SU-DHL-6 (cell line): ENCODE measurements around the gene SIGLEC9.

Experiments used
- H2AFZ ChIP-seq: fragments of 200-600 bp; sonication (generic); 2 replicates; pipeline ENCODE4 v1.6.1; 2014; ENCODE audit warnings: low read depth, mild to moderate bottlenecking, moderate library complexity, mixed read lengths, antibody characterized with exemption, low read length; ENCODE audit not compliant: severe bottlenecking
- H3F3A ChIP-seq: fragments of 200-600 bp; shearing (Covaris generic); 2 replicates; pipeline ENCODE4 v1.6.0; 2016; ENCODE audit warnings: antibody characterized with exemption, mild to moderate bottlenecking; ENCODE audit not compliant: insufficient read depth
- H3K27ac ChIP-seq: fragments of 200-600 bp; sonication (generic); 2 replicates; pipeline ENCODE4 v1.5.1; 2016; ENCODE audit warnings: low read depth, mild to moderate bottlenecking, low read length, moderate library complexity, mixed read lengths
- H3K27me3 ChIP-seq: fragments of 200-600 bp; sonication (generic), shearing (Covaris generic); 2 replicates; pipeline ENCODE4 v1.6.0; 2014; ENCODE audit warnings: mild to moderate bottlenecking, low read length
- H3K36me3 ChIP-seq: fragments of 200-600 bp; sonication (generic); 2 replicates; pipeline ENCODE4 v1.6.1; 2014; ENCODE audit warnings: mild to moderate bottlenecking, low read length, mixed read lengths
- H3K4me2 ChIP-seq: fragments of 300-600, 200-600 bp; shearing (Covaris generic), sonication (generic); 2 replicates; pipeline ENCODE4 v1.6.0; 2014; ENCODE audit warnings: low read length, low read depth, mild to moderate bottlenecking; ENCODE audit not compliant: poor library complexity, severe bottlenecking
- H3K4me3 ChIP-seq: fragments of 200-600 bp; sonication (generic); 2 replicates; pipeline ENCODE4 v1.5.1; 2014; ENCODE audit warnings: antibody characterized with exemption, low read length, mild to moderate bottlenecking, mixed read lengths; ENCODE audit not compliant: insufficient read depth, poor library complexity, severe bottlenecking
- H3K79me2 ChIP-seq: fragments of 200-600 bp; sonication (generic); 2 replicates; pipeline ENCODE4 v1.6.1; 2014; ENCODE audit warnings: mild to moderate bottlenecking, low read length, moderate library complexity; ENCODE audit not compliant: insufficient read depth
- H3K9ac ChIP-seq: fragments of 200-600 bp; sonication (generic); 2 replicates; pipeline ENCODE4 v1.7.0; 2014; ENCODE audit warnings: mild to moderate bottlenecking, low read length
- H3K9me2 ChIP-seq: fragments of 200-600 bp; sonication (generic); replicated peaks from 2 replicates; pipeline ENCODE4 v1.6.1; 2014; ENCODE audit warnings: low read length; ENCODE audit not compliant: insufficient read depth
- H3K9me3 ChIP-seq: fragments of 200-600 bp; sonication (generic); 2 replicates; pipeline ENCODE4 v1.6.1; 2014; ENCODE audit warnings: low read length, mixed read lengths; ENCODE audit not compliant: insufficient read depth
- H4K20me1 ChIP-seq: fragments of 200-600 bp; sonication (generic); 2 replicates; pipeline ENCODE4 v1.6.1; 2014; ENCODE audit warnings: low read depth, mild to moderate bottlenecking, antibody characterized with exemption, low read length, moderate library complexity, mixed read lengths
- CTCF ChIP-seq: fragments of 200-600 bp; sonication (generic); IDR thresholded peaks from one replicate; pipeline ENCODE4 v1.5.1; 2017; ENCODE audit warnings: antibody characterized with exemption, mild to moderate bottlenecking, low read length, moderate library complexity; ENCODE audit not compliant: insufficient read depth, poor library complexity, severe bottlenecking
- EZH2phosphoT487 ChIP-seq: fragments of 200-600 bp; sonication (generic), shearing (Covaris generic); conservative IDR thresholded peaks from 2 replicates; pipeline ENCODE4 v1.6.1; 2018; ENCODE audit warnings: mild to moderate bottlenecking, antibody characterized with exemption, low read length, moderate library complexity, mixed read lengths

Gene SIGLEC9

GRCh38 chr19:51124729-51125128 lies at the start of gene SIGLEC9:
Gene SIGLEC9 (plus strand): TSS chr19:51124906. CDS start chr19:51124975, 69 bp downstream.
- H2AFZ ChIP-seq: no peak within 1 kb of the TSS
- no peak within 1 kb of the TSS for H3K4me2 ChIP-seq
- H4K20me1 ChIP-seq: no peaks in the 10 kb centered on the region
- no peaks in the 10 kb centered on the region for H3K9me3 ChIP-seq
- H3F3A ChIP-seq: no peaks in the 10 kb centered on the region
- H3K4me3 ChIP-seq: no peak within 1 kb of the TSS
- no peaks in the 10 kb centered on the region for H3K79me2 ChIP-seq
- H3K27ac ChIP-seq: no peak within 1 kb of the TSS
- H3K27me3 ChIP-seq: no peaks in the 10 kb centered on the region
- no peaks in the 10 kb centered on the region for H3K36me3 ChIP-seq
- TF ChIP-seq EZH2phosphoT487: no peak
- no peak for TF ChIP-seq CTCF
- H3K9ac ChIP-seq: no peak within 1 kb of the TSS
- no peaks in the 10 kb centered on the region for H3K9me2 ChIP-seq

DNA sequence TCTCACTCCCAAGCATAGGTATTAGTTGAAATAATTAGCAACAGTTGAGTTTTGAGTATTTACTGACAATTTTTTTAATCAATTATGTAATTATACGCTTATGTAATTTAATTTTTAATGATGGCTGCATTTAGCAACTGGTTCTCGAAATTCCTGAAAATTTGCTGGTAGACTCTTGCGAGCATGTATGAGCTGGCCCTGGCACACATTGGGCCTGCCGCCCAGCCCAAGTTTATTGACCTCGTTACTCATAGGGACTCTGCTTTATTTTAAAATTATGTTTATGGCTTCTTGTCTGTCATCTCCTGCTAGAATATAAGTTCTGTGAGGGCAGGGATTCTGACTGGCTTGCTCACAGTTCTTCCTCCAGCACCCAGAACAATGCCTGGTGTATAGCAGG lies 48.7 kb upstream of the SIGLEC9 start:
- TF ChIP-seq EZH2phosphoT487: no peak
- no peak for TF ChIP-seq CTCF
- no peaks in the 10 kb centered on the region for H3K27me3 ChIP-seq
- no peaks in the 10 kb centered on the region for H4K20me1 ChIP-seq
- H3K4me2 ChIP-seq: no peak overlapping the region
- no peaks in the 10 kb centered on the region for H3K79me2 ChIP-seq
- no peak overlapping the region for H2AFZ ChIP-seq
- no peaks in the 10 kb centered on the region for H3K9me2 ChIP-seq
- no peaks in the 10 kb centered on the region for H3K36me3 ChIP-seq
- no peak overlapping the region for H3K27ac ChIP-seq
- H3K9me3 ChIP-seq: no peaks in the 10 kb centered on the region
- H3K9ac ChIP-seq: no peak overlapping the region
- no peak overlapping the region for H3K4me3 ChIP-seq
- H3F3A ChIP-seq: no peaks in the 10 kb centered on the region

GRCh38 chr19:51076631-51077213 lies 48.0 kb upstream of the SIGLEC9 start:
- H2AFZ ChIP-seq: no peak overlapping the region
- no peak overlapping the region for H3K9ac ChIP-seq
- no peaks in the 10 kb centered on the region for H3K79me2 ChIP-seq
- no peaks in the 10 kb centered on the region for H3K9me3 ChIP-seq
- H3K27ac ChIP-seq: no peak overlapping the region
- H3K36me3 ChIP-seq: no peaks in the 10 kb centered on the region
- H4K20me1 ChIP-seq: no peaks in the 10 kb centered on the region
- no peak overlapping the region for H3K4me2 ChIP-seq
- TF ChIP-seq CTCF: no peak
- TF ChIP-seq EZH2phosphoT487: no peak
- H3K4me3 ChIP-seq: no peak overlapping the region
- no peaks in the 10 kb centered on the region for H3K9me2 ChIP-seq
- H3F3A ChIP-seq: no peaks in the 10 kb centered on the region
- H3K27me3 ChIP-seq: no peaks in the 10 kb centered on the region
